HCT116 (cell line): ENCODE data around the gene CLOCK. TPM values are rescaled to one million over a fixed set of nuclear protein-coding genes. Genes with fewer than 3 reads are reported as not detected.

Experiments
- ATAC-seq: fragments of 200-7000 bp; cut with Tn5 transposase; 2 replicates; pipeline ENCODE4 v1.9.1; 2020; ENCODE audit warnings: mild to moderate bottlenecking, moderate library complexity
- BruUV-seq: library from RNA; stranded (reverse); fragments of 400-500 nt; replicated peaks from 2 replicates; lab custom pipeline; 2021; lab: Mats Ljungman, UMichigan
- CTCF ChIA-PET: fragments of 300-600 bp; sonication (Branson Sonifier 250); formaldehyde crosslinking; loops from one replicate; lab custom pipeline; 2021; ENCODE audit warnings: antibody characterized with exemption; lab: Charles Lee
- POLR2A ChIA-PET: fragments of 300-600, 350-600 bp; sonication (Branson Sonifier 250); formaldehyde crosslinking; loops from one replicate; lab custom pipeline; 2021; ENCODE audit warnings: antibody characterized with exemption; lab: Charles Lee
- RAD21 ChIA-PET, 2 experiments: fragments of 300-600 bp; sonication (Branson Sonifier 250); formaldehyde crosslinking; loops; one replicate each; lab custom pipeline; 2023; ENCODE audit warnings: low total read pairs in 2 of 2; ENCODE audit not compliant: uncharacterized antibody in 2 of 2, unreplicated experiment in 2 of 2, low non-redundant PET in 1 of 2; lab: Charles Lee
- DNase-seq: peaks from one replicate; pipeline ENCODE4 v3.0.0-alpha.2; 2010; ENCODE audit warnings: low read depth, low spot score
- H2AFZ ChIP-seq: fragments of 200-600 bp; shearing (Covaris generic), sonication (generic); 2 replicates; pipeline ENCODE4 v1.6.1; 2017; ENCODE audit warnings: low read depth, mixed run types, mixed read lengths, antibody characterized with exemption, low read length; ENCODE audit not compliant: poor library complexity, severe bottlenecking
- H3K27ac ChIP-seq: 2 replicates; pipeline ENCODE4 v1.5.1; 2012; ENCODE audit warnings: low read depth, low read length
- H3K27me3 ChIP-seq: fragments of 200-600 bp; sonication (generic); 2 replicates; pipeline ENCODE4 v1.6.1; 2016; ENCODE audit warnings: mixed run types, low read length, mixed read lengths; ENCODE audit not compliant: insufficient read depth
- H3K36me3 ChIP-seq, 2 experiments: fragments of 200-500 bp in 1 of 2; fragments of 200-600 bp in 1 of 2; sonication (Bioruptor generic) in 1 of 2; sonication (generic) in 1 of 2; 2 replicates each; pipeline versions ENCODE4 v1.5.1 to v1.6.1; 2014 to 2016; ENCODE audit warnings: low read length in 2 of 2, inconsistent platforms in 1 of 2, mixed read lengths in 1 of 2, mixed run types in 1 of 2; ENCODE audit not compliant: insufficient read depth in 2 of 2, control insufficient read depth in 1 of 2
- H3K4me1 ChIP-seq, 2 experiments: fragments of 200-600 bp in 1 of 2; sonication (generic) in 1 of 2; 2 replicates each; pipeline versions ENCODE4 v1.5.1 to v1.6.1; 2012 to 2017; ENCODE audit warnings: low read length in 2 of 2, inconsistent platforms in 1 of 2, mild to moderate bottlenecking in 1 of 2, mixed read lengths in 1 of 2, mixed run types in 1 of 2, moderate library complexity in 1 of 2; ENCODE audit not compliant: insufficient read depth in 2 of 2, control insufficient read depth in 1 of 2
- H3K4me2 ChIP-seq: fragments of 200-600 bp; sonication (generic); 2 replicates; pipeline ENCODE4 v1.6.1; 2017; ENCODE audit warnings: mixed run types, low read length, mixed read lengths
- H3K4me3 ChIP-seq, 2 experiments: fragments of 200-600 bp in 1 of 2; sonication (generic) in 1 of 2; replicated peaks in 1 of 2; 2 replicates each; pipeline ENCODE4 v1.5.1; 2011 to 2016; ENCODE audit warnings: low read length in 2 of 2, control low read depth in 1 of 2, low read depth in 1 of 2, mild to moderate bottlenecking in 1 of 2, mixed read lengths in 1 of 2, mixed run types in 1 of 2
- H3K79me2 ChIP-seq: fragments of 200-600 bp; sonication (generic); 2 replicates; pipeline ENCODE4 v1.6.1; 2017; ENCODE audit warnings: mild to moderate bottlenecking, mixed run types, low read length, moderate library complexity, mixed read lengths; ENCODE audit not compliant: insufficient read depth
- H3K9ac ChIP-seq: fragments of 200-600 bp; sonication (generic); 2 replicates; pipeline ENCODE4 v1.6.1; 2016; ENCODE audit warnings: low read length, mixed read lengths
- H3K9me2 ChIP-seq: fragments of 200-600 bp; sonication (generic), shearing (Covaris generic); 2 replicates; pipeline ENCODE4 v1.6.1; 2017; ENCODE audit warnings: mixed run types, mild to moderate bottlenecking, moderate library complexity; ENCODE audit not compliant: insufficient read depth
- H3K9me3 ChIP-seq, 2 experiments: fragments of 200-500 bp in 1 of 2; fragments of 200-600 bp in 1 of 2; sonication (Bioruptor generic) in 1 of 2; sonication (generic) in 1 of 2; 2 replicates each; pipeline ENCODE4 v1.6.1; 2014 to 2017; ENCODE audit warnings: low read length in 2 of 2, mixed read lengths in 2 of 2, inconsistent platforms in 1 of 2, low read depth in 1 of 2, mild to moderate bottlenecking in 1 of 2, mixed run types in 1 of 2, moderate library complexity in 1 of 2; ENCODE audit not compliant: control insufficient read depth in 1 of 2, insufficient read depth in 1 of 2
- H4K20me1 ChIP-seq: fragments of 200-600 bp; sonication (generic), shearing (Covaris generic); 2 replicates; pipeline ENCODE4 v1.6.1; 2017; ENCODE audit warnings: mixed run types, mild to moderate bottlenecking, moderate library complexity; ENCODE audit not compliant: insufficient read depth
- ATF3 ChIP-seq: IDR thresholded peaks from 2 replicates; pipeline ENCODE4 v1.6.1; 2012
- CEBPB ChIP-seq: IDR thresholded peaks from 2 replicates; pipeline ENCODE4 v1.6.1; 2012; ENCODE audit warnings: low read depth
- CTCF ChIP-seq, 3 experiments: fragments of 200-600 bp in 1 of 3; sonication (generic) in 1 of 3; IDR thresholded peaks in 2 of 3; conservative IDR thresholded peaks in 1 of 3; 2 replicates each; pipeline ENCODE4 v1.5.1; 2012 to 2017; ENCODE audit warnings: low read depth in 2 of 3, low read length in 2 of 3, antibody characterized with exemption in 1 of 3, borderline replicate concordance in 1 of 3, control low read depth in 1 of 3, mild to moderate bottlenecking in 1 of 3, mixed read lengths in 1 of 3, mixed run types in 1 of 3, moderate library complexity in 1 of 3; ENCODE audit not compliant: insufficient read depth in 1 of 3
- EZH2 ChIP-seq: fragments of 200-600 bp; sonication (generic); IDR thresholded peaks from 2 replicates; pipeline ENCODE4 v1.6.1; 2017; ENCODE audit warnings: antibody characterized with exemption, mixed run types
- EZH2phosphoT487 ChIP-seq: fragments of 200-600 bp; IDR thresholded peaks from 2 replicates; pipeline ENCODE4 v1.6.1; 2018; ENCODE audit warnings: antibody characterized with exemption, borderline replicate concordance
- JUND ChIP-seq: IDR thresholded peaks from 2 replicates; pipeline ENCODE4 v1.6.1; 2012
- MAX ChIP-seq: IDR thresholded peaks from 2 replicates; pipeline ENCODE4 v1.6.1; 2012
- POLR2A ChIP-seq: IDR thresholded peaks from 2 replicates; pipeline ENCODE4 v1.7.0; 2011; ENCODE audit warnings: borderline replicate concordance; ENCODE audit not compliant: insufficient read depth, insufficient read length; ENCODE audit errors: extremely low read depth
- POLR2AphosphoS5 ChIP-seq: IDR thresholded peaks from 2 replicates; pipeline ENCODE4 v1.6.1; 2011; ENCODE audit warnings: mild to moderate bottlenecking, low read depth, low read length, moderate library complexity
- RAD21 ChIP-seq: IDR thresholded peaks from 2 replicates; pipeline ENCODE4 v1.6.1; 2012; ENCODE audit warnings: low read depth, mild to moderate bottlenecking
- REST ChIP-seq: IDR thresholded peaks from 2 replicates; pipeline ENCODE4 v1.6.1; 2012; ENCODE audit warnings: low read depth
- YY1 ChIP-seq: IDR thresholded peaks from 2 replicates; pipeline ENCODE4 v1.6.1; 2011; ENCODE audit warnings: low read length, low read depth, moderate library complexity, mild to moderate bottlenecking; ENCODE audit not compliant: insufficient replicate concordance; ENCODE audit errors: extremely low read depth
- ZFX ChIP-seq: fragments of 450-650 bp; IDR thresholded peaks from 2 replicates; pipeline ENCODE4 v1.6.1; 2017
- intact Hi-C: fragments of 100-400 bp; cut with micrococcal nuclease; formaldehyde crosslinking; loops from 2 replicates; pipeline ENCODE4 v1.10.0; 2022
- total RNA-seq: library from RNA; stranded (reverse); gene quantifications from one replicate; pipeline ENCODE4 v1.2.1, GENCODE V29; 2021; ENCODE audit not compliant: unreplicated experiment

The CLOCK gene
- total RNA-seq, 1 experiment from 2014 or later: 38.7 TPM

GRCh38 chr4:55560096-55560495 is 13.4 kb upstream of the CLOCK start:
- Histone ChIP-seq H3K4me3 (no peak overlapping the region), H3K27me3 (no peaks in the 10 kb centered on the region), H4K20me1 (no peaks in the 10 kb centered on the region), H3K79me2 (no peaks in the 10 kb centered on the region), H3K4me2 (no peak overlapping the region), H3K9me2 (no peaks in the 10 kb centered on the region), H3K27ac (no peak overlapping the region), H3K4me1 (no peaks in the 10 kb centered on the region), H2AFZ (no peak overlapping the region), H3K9me3 (no peaks in the 10 kb centered on the region), H3K36me3 (no peaks in the 10 kb centered on the region), H3K9ac (no peak overlapping the region)
- no peak for ATAC-seq
- CTCF ChIA-PET: no interaction called here
- intact Hi-C loops: no loop called here
- POLR2A ChIA-PET: no interaction called here
- no TSS peak for BruUV-seq
- RAD21 ChIA-PET: no interaction called here
- no peak for DNase-seq
- TF ChIP-seq RAD21 (no peak), ZFX (no peak), POLR2AphosphoS5 (no peak), EZH2 (no peak), REST (no peak), POLR2A (no peak), CEBPB (no peak), ATF3 (no peak), CTCF (IDR thresholded peaks at IDR 0.05 in 2 of 3, conservative IDR thresholded peaks at IDR 0.05 in 1 of 3; ENCODE audit: borderline replicate concordance in 1 of 3, insufficient read depth in 1 of 3, low read depth in 2 of 3, low read length in 2 of 3) (no peak), JUND (no peak), MAX (no peak), EZH2phosphoT487 (no peak), YY1 (no peak)
